Panc1 (cell line): Measurements from ENCODE around the gene SND1. TPM values are rescaled to one million over a fixed set of nuclear protein-coding genes. Genes with fewer than 3 reads are reported as not detected.

Experiments
- ATAC-seq: fragments of 200-7000 bp; cut with Tn5 transposase; 2 replicates; pipeline ENCODE4 v1.9.1; 2020; ENCODE audit warnings: mild to moderate bottlenecking, moderate library complexity
- BruUV-seq: library from RNA; stranded (reverse); fragments of 400-500 nt; replicated peaks from 2 replicates; lab custom pipeline; 2021; lab: Mats Ljungman, UMichigan
- CTCF ChIA-PET: fragments of 300-600 bp; sonication (Branson Sonifier 250); formaldehyde crosslinking; loops from one replicate; lab custom pipeline; 2022; ENCODE audit warnings: antibody characterized with exemption; lab: Charles Lee
- POLR2A ChIA-PET: fragments of 300-600 bp; sonication (Branson Sonifier 250); formaldehyde crosslinking; loops from one replicate; lab custom pipeline; 2022; ENCODE audit warnings: antibody characterized with exemption; lab: Charles Lee
- DNase-seq: peaks from one replicate; pipeline ENCODE4 v3.0.0-alpha.2; 2010; ENCODE audit warnings: low read depth, low spot score
- H3K27ac ChIP-seq: 2 replicates; pipeline ENCODE4 v1.5.1; 2011; ENCODE audit warnings: mild to moderate bottlenecking, low read length, inconsistent platforms
- H3K27me3 ChIP-seq: fragments of 200-500 bp; sonication (Bioruptor generic); 2 replicates; pipeline ENCODE4 v1.6.0; 2014; ENCODE audit warnings: low read length, inconsistent platforms; ENCODE audit not compliant: control insufficient read depth, insufficient read depth
- H3K36me3 ChIP-seq: fragments of 200-500 bp; sonication (Bioruptor generic); 2 replicates; pipeline ENCODE4 v1.5.1; 2014; ENCODE audit warnings: inconsistent platforms, mild to moderate bottlenecking, low read length, moderate library complexity; ENCODE audit not compliant: control insufficient read depth, insufficient read depth
- H3K4me1 ChIP-seq: 2 replicates; pipeline ENCODE4 v1.5.1; 2011; ENCODE audit warnings: inconsistent platforms, mild to moderate bottlenecking, low read length, moderate library complexity; ENCODE audit not compliant: control insufficient read depth, insufficient read depth
- H3K4me3 ChIP-seq, 2 experiments: 2 replicates each; pipeline ENCODE4 v1.5.1; 2011 to 2012; ENCODE audit warnings: low read depth in 2 of 2, low read length in 2 of 2, mild to moderate bottlenecking in 2 of 2, inconsistent platforms in 1 of 2, moderate library complexity in 1 of 2
- H3K9me3 ChIP-seq: fragments of 200-500 bp; sonication (Bioruptor generic); 2 replicates; pipeline ENCODE4 v1.5.1; 2014; ENCODE audit warnings: low read depth, mild to moderate bottlenecking, inconsistent platforms, low read length, moderate library complexity; ENCODE audit not compliant: control insufficient read depth, insufficient read depth
- POLR2AphosphoS5 ChIP-seq: IDR thresholded peaks from 2 replicates; pipeline ENCODE4 v1.6.1; 2012; ENCODE audit warnings: mild to moderate bottlenecking, low read depth, low read length, moderate library complexity
- REST ChIP-seq, 2 experiments: IDR thresholded peaks; 2 replicates each; pipeline ENCODE4 v1.6.1; 2011 to 2012; ENCODE audit warnings: low read depth in 2 of 2, control low read depth in 1 of 2, low read length in 1 of 2, mild to moderate bottlenecking in 1 of 2, moderate library complexity in 1 of 2; ENCODE audit not compliant: insufficient read depth in 1 of 2
- SIN3A ChIP-seq: IDR thresholded peaks from 2 replicates; pipeline ENCODE4 v1.6.1; 2012; ENCODE audit warnings: low read depth, mild to moderate bottlenecking, low read length, moderate library complexity, borderline replicate concordance; ENCODE audit not compliant: insufficient read depth
- TCF7L2 ChIP-seq: IDR thresholded peaks from 2 replicates; pipeline ENCODE4 v1.6.1; 2011; ENCODE audit warnings: mild to moderate bottlenecking, low read depth, low read length, inconsistent platforms
- in situ Hi-C: cut with HindIII; loops from 2 replicates; pipeline ENCODE4 v1.10.0; 2016; ENCODE audit warnings: low sequenced_read_pairs, low pct_unique_long_range_greater_than_20kb
- intact Hi-C: fragments of 100-400 bp; cut with micrococcal nuclease; formaldehyde crosslinking; loops from one replicate; pipeline ENCODE4 v1.10.0; 2022; ENCODE audit not compliant: unreplicated experiment
- total RNA-seq: library from RNA; stranded (reverse); gene quantifications from one replicate; pipeline ENCODE4 v1.2.1, GENCODE V29; 2021; ENCODE audit not compliant: unreplicated experiment
- TF ChIP-seq, protein P1 (sequence below): fragments of 450-650 bp; IDR thresholded peaks from 2 replicates; pipeline ENCODE4 v1.5.1; 2017; ENCODE audit warnings: mild to moderate bottlenecking

Gene SND1
- total RNA-seq, 1 experiment from 2014 or later = 176 TPM

DNA sequence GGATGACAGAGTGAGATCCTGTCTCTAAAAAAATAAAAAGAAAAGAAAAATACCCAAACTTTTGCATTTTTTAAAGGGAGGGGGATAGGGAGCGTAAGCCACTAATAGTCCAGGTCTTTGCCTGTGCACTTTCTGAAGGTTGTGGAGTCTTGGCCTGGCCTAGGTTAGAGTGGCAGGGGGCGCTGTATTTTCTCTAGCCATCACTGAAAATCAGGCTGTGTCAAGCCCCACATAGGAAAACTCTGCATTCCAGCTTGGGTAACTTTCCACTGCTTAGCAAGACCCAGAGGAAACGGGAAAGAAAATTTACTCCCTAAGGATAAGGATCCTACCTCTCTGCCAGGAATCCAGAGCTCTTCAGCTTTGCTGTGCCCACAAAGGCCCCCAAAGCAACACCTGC, 23.5 kb upstream of the SND1 start:
- no TSS peak for BruUV-seq
- Histone ChIP-seq H3K4me1 (no peaks in the 10 kb centered on the region), H3K36me3 (no peaks in the 10 kb centered on the region), H3K27me3 (peaks cover 10% of the 10 kb centered on the region), H3K4me3 (no peak overlapping the region), H3K27ac (no peak overlapping the region), H3K9me3 (no peaks in the 10 kb centered on the region)
- ATAC-seq = 0 out of 2 replicates have a peak, but pooled peaks have one; percentile 43
- POLR2A ChIA-PET = no interaction called here
- intact Hi-C loops (no loop called here), in situ Hi-C loops (no loop called here)
- CTCF ChIA-PET = interaction anchor here (0.7 kb wide), 1 partner anchor 7 kb away, joined by 3 read pairs; no protein-coding TSS in a partner anchor
- DNase-seq = no peak
- TF ChIP-seq, protein P1, sequence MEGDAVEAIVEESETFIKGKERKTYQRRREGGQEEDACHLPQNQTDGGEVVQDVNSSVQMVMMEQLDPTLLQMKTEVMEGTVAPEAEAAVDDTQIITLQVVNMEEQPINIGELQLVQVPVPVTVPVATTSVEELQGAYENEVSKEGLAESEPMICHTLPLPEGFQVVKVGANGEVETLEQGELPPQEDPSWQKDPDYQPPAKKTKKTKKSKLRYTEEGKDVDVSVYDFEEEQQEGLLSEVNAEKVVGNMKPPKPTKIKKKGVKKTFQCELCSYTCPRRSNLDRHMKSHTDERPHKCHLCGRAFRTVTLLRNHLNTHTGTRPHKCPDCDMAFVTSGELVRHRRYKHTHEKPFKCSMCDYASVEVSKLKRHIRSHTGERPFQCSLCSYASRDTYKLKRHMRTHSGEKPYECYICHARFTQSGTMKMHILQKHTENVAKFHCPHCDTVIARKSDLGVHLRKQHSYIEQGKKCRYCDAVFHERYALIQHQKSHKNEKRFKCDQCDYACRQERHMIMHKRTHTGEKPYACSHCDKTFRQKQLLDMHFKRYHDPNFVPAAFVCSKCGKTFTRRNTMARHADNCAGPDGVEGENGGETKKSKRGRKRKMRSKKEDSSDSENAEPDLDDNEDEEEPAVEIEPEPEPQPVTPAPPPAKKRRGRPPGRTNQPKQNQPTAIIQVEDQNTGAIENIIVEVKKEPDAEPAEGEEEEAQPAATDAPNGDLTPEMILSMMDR = no peak
- TF ChIP-seq REST (IDR thresholded peaks at IDR 0.05; ENCODE audit: insufficient read depth in 1 of 2, low read depth in 2 of 2, low read length in 1 of 2) (no peak), POLR2AphosphoS5 (no peak), TCF7L2 (no peak), SIN3A (no peak)

DNA sequence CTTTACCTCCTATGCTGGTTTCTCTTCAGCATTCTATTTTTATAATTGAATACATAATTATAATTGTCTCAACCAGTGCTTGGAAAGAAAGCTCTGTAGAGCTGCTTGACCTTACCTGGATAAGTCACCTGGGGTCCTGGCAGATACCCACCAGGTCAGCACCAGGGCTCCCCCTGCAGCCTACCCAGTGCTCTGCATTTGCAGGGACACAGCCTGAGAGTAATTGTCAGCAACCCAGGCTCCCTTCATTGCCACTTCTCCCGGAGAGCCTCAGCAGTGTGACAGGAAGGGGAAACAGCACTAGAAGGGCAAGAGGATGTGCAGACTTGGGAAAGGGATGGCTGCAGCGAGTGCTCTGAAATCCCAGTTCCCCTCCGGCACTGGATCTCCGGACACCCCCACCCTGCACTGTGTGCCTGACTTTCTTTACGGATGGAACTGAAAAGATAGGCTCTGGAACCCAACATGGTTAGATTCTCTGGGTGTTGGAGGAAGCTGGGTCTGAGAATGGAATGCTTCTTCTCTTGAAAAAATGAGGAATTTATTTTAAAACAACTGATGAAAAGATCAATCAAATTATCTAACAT, 22.6 kb upstream of the SND1 start:
- TF ChIP-seq SIN3A = no peak
- TF ChIP-seq, protein P1 = peak; percentile 75
- Histone ChIP-seq H3K36me3 (no peaks in the 10 kb centered on the region), H3K4me1 (no peaks in the 10 kb centered on the region), H3K27ac (no peak overlapping the region), H3K9me3 (no peaks in the 10 kb centered on the region), H3K4me3 (no peak overlapping the region), H3K27me3 (peaks cover 7% of the 10 kb centered on the region)
- CTCF ChIA-PET = no interaction called here
- in situ Hi-C loops (no loop called here), intact Hi-C loops (no loop called here)
- POLR2A ChIA-PET = interaction anchor here (0.7 kb wide), 1 partner anchor 42 kb away, joined by 9 read pairs; no protein-coding TSS in a partner anchor
- DNase-seq (no peak), ATAC-seq (peak; percentile 90)
- BruUV-seq = no TSS peak
